ENCODE data around the gene HNRNPL. TPM values are rescaled to one million over a fixed set of nuclear protein-coding genes. Genes with fewer than 3 reads are reported as not detected.
"Not testable (repeated sequence)": the region's sequence is repeated elsewhere in the genome, so short reads cannot be mapped to it uniquely, and the experiment has no call there.

Gene HNRNPL
- polyA plus RNA-seq, 1 donor from 2014 or later, result 315 TPM

GRCh38 chr19:38888876-38889275 lies 39.1 kb upstream of the HNRNPL start:
- Histone ChIP-seq H3K27ac (ENCODE audit: low read length) (no peak overlapping the region), H4K20me1 (ENCODE audit: insufficient read depth) (no peaks in the 10 kb centered on the region), H3K9me3 (ENCODE audit: low read length) (no peaks in the 10 kb centered on the region), H3F3A (ENCODE audit: insufficient read depth, low read length, poor library complexity, severe bottlenecking) (no peaks in the 10 kb centered on the region), H3K79me2 (replicated peaks; ENCODE audit: insufficient read depth, low read length) (no peaks in the 10 kb centered on the region), H2AFZ (ENCODE audit: low read depth, low read length) (no peak overlapping the region), H3K9ac (ENCODE audit: low read length) (no peak overlapping the region), H3K4me2 (ENCODE audit: low read length) (no peak overlapping the region), H3K4me3 (ENCODE audit: low read length) (no peak overlapping the region), H3K9me2 (ENCODE audit: insufficient read depth, low read length) (no peaks in the 10 kb centered on the region), H3K36me3 (ENCODE audit: insufficient read depth, low read length) (no peaks in the 10 kb centered on the region), H3K27me3 (ENCODE audit: insufficient read depth, low read depth, low read length) (no peaks in the 10 kb centered on the region)
- TF ChIP-seq, protein P1, sequence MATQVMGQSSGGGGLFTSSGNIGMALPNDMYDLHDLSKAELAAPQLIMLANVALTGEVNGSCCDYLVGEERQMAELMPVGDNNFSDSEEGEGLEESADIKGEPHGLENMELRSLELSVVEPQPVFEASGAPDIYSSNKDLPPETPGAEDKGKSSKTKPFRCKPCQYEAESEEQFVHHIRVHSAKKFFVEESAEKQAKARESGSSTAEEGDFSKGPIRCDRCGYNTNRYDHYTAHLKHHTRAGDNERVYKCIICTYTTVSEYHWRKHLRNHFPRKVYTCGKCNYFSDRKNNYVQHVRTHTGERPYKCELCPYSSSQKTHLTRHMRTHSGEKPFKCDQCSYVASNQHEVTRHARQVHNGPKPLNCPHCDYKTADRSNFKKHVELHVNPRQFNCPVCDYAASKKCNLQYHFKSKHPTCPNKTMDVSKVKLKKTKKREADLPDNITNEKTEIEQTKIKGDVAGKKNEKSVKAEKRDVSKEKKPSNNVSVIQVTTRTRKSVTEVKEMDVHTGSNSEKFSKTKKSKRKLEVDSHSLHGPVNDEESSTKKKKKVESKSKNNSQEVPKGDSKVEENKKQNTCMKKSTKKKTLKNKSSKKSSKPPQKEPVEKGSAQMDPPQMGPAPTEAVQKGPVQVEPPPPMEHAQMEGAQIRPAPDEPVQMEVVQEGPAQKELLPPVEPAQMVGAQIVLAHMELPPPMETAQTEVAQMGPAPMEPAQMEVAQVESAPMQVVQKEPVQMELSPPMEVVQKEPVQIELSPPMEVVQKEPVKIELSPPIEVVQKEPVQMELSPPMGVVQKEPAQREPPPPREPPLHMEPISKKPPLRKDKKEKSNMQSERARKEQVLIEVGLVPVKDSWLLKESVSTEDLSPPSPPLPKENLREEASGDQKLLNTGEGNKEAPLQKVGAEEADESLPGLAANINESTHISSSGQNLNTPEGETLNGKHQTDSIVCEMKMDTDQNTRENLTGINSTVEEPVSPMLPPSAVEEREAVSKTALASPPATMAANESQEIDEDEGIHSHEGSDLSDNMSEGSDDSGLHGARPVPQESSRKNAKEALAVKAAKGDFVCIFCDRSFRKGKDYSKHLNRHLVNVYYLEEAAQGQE (IDR thresholded peaks at IDR 0.05; ENCODE audit: borderline replicate concordance), result no peak
- TF ChIP-seq, protein P2, sequence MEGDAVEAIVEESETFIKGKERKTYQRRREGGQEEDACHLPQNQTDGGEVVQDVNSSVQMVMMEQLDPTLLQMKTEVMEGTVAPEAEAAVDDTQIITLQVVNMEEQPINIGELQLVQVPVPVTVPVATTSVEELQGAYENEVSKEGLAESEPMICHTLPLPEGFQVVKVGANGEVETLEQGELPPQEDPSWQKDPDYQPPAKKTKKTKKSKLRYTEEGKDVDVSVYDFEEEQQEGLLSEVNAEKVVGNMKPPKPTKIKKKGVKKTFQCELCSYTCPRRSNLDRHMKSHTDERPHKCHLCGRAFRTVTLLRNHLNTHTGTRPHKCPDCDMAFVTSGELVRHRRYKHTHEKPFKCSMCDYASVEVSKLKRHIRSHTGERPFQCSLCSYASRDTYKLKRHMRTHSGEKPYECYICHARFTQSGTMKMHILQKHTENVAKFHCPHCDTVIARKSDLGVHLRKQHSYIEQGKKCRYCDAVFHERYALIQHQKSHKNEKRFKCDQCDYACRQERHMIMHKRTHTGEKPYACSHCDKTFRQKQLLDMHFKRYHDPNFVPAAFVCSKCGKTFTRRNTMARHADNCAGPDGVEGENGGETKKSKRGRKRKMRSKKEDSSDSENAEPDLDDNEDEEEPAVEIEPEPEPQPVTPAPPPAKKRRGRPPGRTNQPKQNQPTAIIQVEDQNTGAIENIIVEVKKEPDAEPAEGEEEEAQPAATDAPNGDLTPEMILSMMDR (IDR thresholded peaks at IDR 0.05; ENCODE audit: poor library complexity, severe bottlenecking), result no peak
- TF ChIP-seq MXI1 (conservative IDR thresholded peaks at IDR 0.05; ENCODE audit: poor library complexity, severe bottlenecking), result no peak
- no peak for TF ChIP-seq TAF1 (IDR thresholded peaks at IDR 0.05; ENCODE audit: low read depth)
- TF ChIP-seq POLR2AphosphoS5 (IDR thresholded peaks at IDR 0.05), result no peak
- no peak for TF ChIP-seq EZH2 (IDR thresholded peaks at IDR 0.05; ENCODE audit: borderline replicate concordance, insufficient read depth, low read length, poor library complexity, severe bottlenecking)
- TF ChIP-seq EP300 (conservative IDR thresholded peaks at IDR 0.05; ENCODE audit: poor library complexity, severe bottlenecking), result no peak
- TF ChIP-seq SMC3 (conservative IDR thresholded peaks at IDR 0.05; ENCODE audit: poor library complexity), result no peak
- no peak for TF ChIP-seq RAD21 (conservative IDR thresholded peaks at IDR 0.05)

DNA sequence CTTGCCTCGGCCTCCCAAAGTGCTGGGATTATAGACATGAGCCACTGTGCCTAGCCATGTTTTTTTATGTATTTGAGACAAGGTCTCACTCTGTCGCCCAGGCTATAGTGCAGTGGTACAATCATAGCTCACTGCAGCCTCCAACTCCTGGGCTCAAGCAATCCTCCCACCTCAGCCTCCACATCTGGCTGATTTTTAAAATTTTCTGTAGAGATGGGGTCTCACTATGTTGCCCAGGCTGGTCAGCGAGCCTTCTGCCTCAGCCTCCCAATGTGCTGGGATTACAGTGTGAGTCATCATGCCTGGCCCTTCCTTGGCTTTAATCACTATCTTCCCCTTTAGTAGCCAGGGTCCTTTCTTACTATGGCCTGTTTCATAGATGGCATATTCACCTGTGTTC lies 34.9 kb upstream of the HNRNPL start:
- H3K9me3 ChIP-seq (ENCODE audit: low read length); H3F3A ChIP-seq (ENCODE audit: insufficient read depth, low read length, poor library complexity, severe bottlenecking); H4K20me1 ChIP-seq (ENCODE audit: insufficient read depth); H3K79me2 ChIP-seq (replicated peaks; ENCODE audit: insufficient read depth, low read length); H3K27me3 ChIP-seq (ENCODE audit: insufficient read depth, low read depth, low read length); H3K36me3 ChIP-seq (ENCODE audit: insufficient read depth, low read length); H3K9me2 ChIP-seq (ENCODE audit: insufficient read depth, low read length); H2AFZ ChIP-seq (ENCODE audit: low read depth, low read length); H3K27ac ChIP-seq (ENCODE audit: low read length); H3K9ac ChIP-seq (ENCODE audit: low read length); H3K4me3 ChIP-seq (ENCODE audit: low read length); H3K4me2 ChIP-seq (ENCODE audit: low read length): not testable (repeated sequence)

GRCh38 chr19:38883286-38883685 lies 33.5 kb upstream of the HNRNPL start:
- Histone ChIP-seq H3K4me3 (ENCODE audit: low read length) (no peak overlapping the region), H3K9me3 (ENCODE audit: low read length) (no peaks in the 10 kb centered on the region), H3K27me3 (ENCODE audit: insufficient read depth, low read depth, low read length) (no peaks in the 10 kb centered on the region), H3K9ac (ENCODE audit: low read length) (no peak overlapping the region), H3K9me2 (ENCODE audit: insufficient read depth, low read length) (no peaks in the 10 kb centered on the region), H3K27ac (ENCODE audit: low read length) (no peak overlapping the region), H3K4me2 (ENCODE audit: low read length) (no peak overlapping the region), H3F3A (ENCODE audit: insufficient read depth, low read length, poor library complexity, severe bottlenecking) (no peaks in the 10 kb centered on the region), H3K36me3 (ENCODE audit: insufficient read depth, low read length) (no peaks in the 10 kb centered on the region), H2AFZ (ENCODE audit: low read depth, low read length) (no peak overlapping the region), H4K20me1 (ENCODE audit: insufficient read depth) (no peaks in the 10 kb centered on the region), H3K79me2 (replicated peaks; ENCODE audit: insufficient read depth, low read length) (no peaks in the 10 kb centered on the region)
- no peak for TF ChIP-seq MXI1 (conservative IDR thresholded peaks at IDR 0.05; ENCODE audit: poor library complexity, severe bottlenecking)
- no peak for TF ChIP-seq EZH2 (IDR thresholded peaks at IDR 0.05; ENCODE audit: borderline replicate concordance, insufficient read depth, low read length, poor library complexity, severe bottlenecking)
- TF ChIP-seq EP300 (conservative IDR thresholded peaks at IDR 0.05; ENCODE audit: poor library complexity, severe bottlenecking), result no peak
- TF ChIP-seq, protein P1 (IDR thresholded peaks at IDR 0.05; ENCODE audit: borderline replicate concordance), result no peak
- TF ChIP-seq POLR2AphosphoS5 (IDR thresholded peaks at IDR 0.05), result no peak
- no peak for TF ChIP-seq RAD21 (conservative IDR thresholded peaks at IDR 0.05)
- TF ChIP-seq SMC3 (conservative IDR thresholded peaks at IDR 0.05; ENCODE audit: poor library complexity), result no peak
- no peak for TF ChIP-seq TAF1 (IDR thresholded peaks at IDR 0.05; ENCODE audit: low read depth)
- TF ChIP-seq, protein P2 (IDR thresholded peaks at IDR 0.05; ENCODE audit: poor library complexity, severe bottlenecking), result no peak

Measured in neural cell (in vitro differentiated cells).